DND-41 (cell line): ENCODE results near the gene CLK2.

Experiments used
- ATAC-seq: fragments of 200-7000 bp; cut with Tn5 transposase; 3 replicates; pipeline ENCODE4 v1.9.1; 2021; ENCODE audit warnings: low read depth; ENCODE audit not compliant: insufficient read depth
- DNase-seq: peaks from one replicate; pipeline ENCODE4 v3.0.0-alpha.2; 2020
- H2AFZ ChIP-seq: 2 replicates; pipeline ENCODE4 v1.6.0; 2012; ENCODE audit warnings: low read depth, low read length
- H3K27ac ChIP-seq: 2 replicates; pipeline ENCODE4 v1.5.1; 2012; ENCODE audit warnings: low read length, inconsistent platforms
- H3K27me3 ChIP-seq: fragments of 200-600 bp; sonication (generic); 2 replicates; pipeline ENCODE4 v1.6.0; 2012; ENCODE audit warnings: low read length, mild to moderate bottlenecking, inconsistent platforms; ENCODE audit not compliant: insufficient read depth, poor library complexity
- H3K36me3 ChIP-seq: 2 replicates; pipeline ENCODE4 v1.5.1; 2012; ENCODE audit warnings: low read length, inconsistent platforms; ENCODE audit not compliant: insufficient read depth
- H3K4me1 ChIP-seq: 2 replicates; pipeline ENCODE4 v1.5.1; 2012; ENCODE audit warnings: mild to moderate bottlenecking, low read length; ENCODE audit not compliant: insufficient read depth
- H3K4me2 ChIP-seq: 2 replicates; pipeline ENCODE4 v1.6.0; 2012; ENCODE audit warnings: mild to moderate bottlenecking, moderate library complexity, low read length, inconsistent platforms; ENCODE audit not compliant: insufficient read depth
- H3K4me3 ChIP-seq, 2 experiments: fragments of 200-600 bp in 1 of 2; shearing (Covaris generic) in 1 of 2; 2 replicates each; pipeline ENCODE4 v1.5.1; 2012 to 2016; ENCODE audit warnings: inconsistent platforms in 2 of 2, low read length in 2 of 2, mild to moderate bottlenecking in 2 of 2, low read depth in 1 of 2, moderate library complexity in 1 of 2
- H3K79me2 ChIP-seq: 2 replicates; pipeline ENCODE4 v1.6.0; 2012; ENCODE audit warnings: low read length, inconsistent platforms; ENCODE audit not compliant: insufficient read depth
- H3K9ac ChIP-seq: 2 replicates; pipeline ENCODE4 v1.6.0; 2012; ENCODE audit warnings: low read depth, mild to moderate bottlenecking, inconsistent platforms, low read length, moderate library complexity
- H3K9me3 ChIP-seq: 2 replicates; pipeline ENCODE4 v1.5.1; 2012; ENCODE audit warnings: low read length, moderate library complexity, mild to moderate bottlenecking, inconsistent platforms; ENCODE audit not compliant: insufficient read depth, severe bottlenecking
- H4K20me1 ChIP-seq: 2 replicates; pipeline ENCODE4 v1.6.0; 2012; ENCODE audit warnings: low read length; ENCODE audit not compliant: insufficient read depth
- CTCF ChIP-seq: IDR thresholded peaks from 2 replicates; pipeline ENCODE4 v1.5.1; 2012; ENCODE audit warnings: borderline replicate concordance, low read length, moderate library complexity, mild to moderate bottlenecking; ENCODE audit not compliant: poor library complexity, severe bottlenecking; ENCODE audit errors: extremely low read depth
- EZH2 ChIP-seq: IDR thresholded peaks from 3 replicates; pipeline ENCODE4 v1.6.1; 2012; ENCODE audit warnings: borderline replicate concordance, low read depth, mild to moderate bottlenecking, moderate library complexity, low read length, inconsistent platforms; ENCODE audit not compliant: severe bottlenecking

CLK2 gene

GRCh38 chr1:155282488-155283091, 9.3 kb upstream of the CLK2 start:
- Histone ChIP-seq H3K79me2 (no peaks in the 10 kb centered on the region), H3K4me3 (no peak overlapping the region), H3K9ac (no peak overlapping the region), H2AFZ (no peak overlapping the region), H4K20me1 (peaks cover 13% of the 10 kb centered on the region), H3K4me2 (no peak overlapping the region), H3K9me3 (no peaks in the 10 kb centered on the region), H3K27me3 (no peaks in the 10 kb centered on the region), H3K27ac (no peak overlapping the region), H3K36me3 (peaks cover 7% of the 10 kb centered on the region), H3K4me1 (peaks cover 18% of the 10 kb centered on the region)
- ATAC-seq (no peak), DNase-seq (no peak)
- TF ChIP-seq EZH2 (no peak), CTCF (no peak)

- H3K4me3 ChIP-seq, result no peak overlapping the region
- H3K79me2 ChIP-seq, result no peaks in the 10 kb centered on the region
- DNase-seq (no peak), ATAC-seq (no peak)
- peaks cover 7% of the 10 kb centered on the region for H3K36me3 ChIP-seq
- H3K9ac ChIP-seq, result no peak overlapping the region
- no peak overlapping the region for H2AFZ ChIP-seq
- H3K27me3 ChIP-seq, result no peaks in the 10 kb centered on the region
- H4K20me1 ChIP-seq, result peaks cover 13% of the 10 kb centered on the region
- peaks cover 32% of the 10 kb centered on the region for H3K4me1 ChIP-seq
- H3K27ac ChIP-seq, result no peak overlapping the region
- H3K9me3 ChIP-seq, result no peaks in the 10 kb centered on the region
- peak overlapping the region; percentile 100; the same call in 1 of the 2 replicates for H3K4me2 ChIP-seq
- TF ChIP-seq EZH2 (no peak), CTCF (no peak)
Measured at GRCh38 chr1:155279268-155279667, 6.0 kb upstream of the CLK2 start.

- Histone ChIP-seq H2AFZ (no peak overlapping the region), H3K4me3 (peak overlapping the region in 1 of 2 experiments; percentile 78; a peak in 2 of 4 replicates), H3K27ac (no peak overlapping the region), H3K79me2 (peaks cover 3% of the 10 kb centered on the region), H3K9me3 (no peaks in the 10 kb centered on the region), H3K9ac (no peak overlapping the region), H3K4me1 (peaks cover 37% of the 10 kb centered on the region), H4K20me1 (peaks cover 11% of the 10 kb centered on the region), H3K27me3 (no peaks in the 10 kb centered on the region), H3K4me2 (peak overlapping the region; percentile 100), H3K36me3 (peaks cover 4% of the 10 kb centered on the region; the same call in 1 of the 2 replicates)
- DNase-seq (no peak), ATAC-seq (no peak)
- TF ChIP-seq EZH2 (no peak), CTCF (no peak)
Measured at GRCh38 chr1:155278689-155279160, 5.4 kb upstream of the CLK2 start.
